Measurements from ENCODE around the gene PAX5.

DNA sequence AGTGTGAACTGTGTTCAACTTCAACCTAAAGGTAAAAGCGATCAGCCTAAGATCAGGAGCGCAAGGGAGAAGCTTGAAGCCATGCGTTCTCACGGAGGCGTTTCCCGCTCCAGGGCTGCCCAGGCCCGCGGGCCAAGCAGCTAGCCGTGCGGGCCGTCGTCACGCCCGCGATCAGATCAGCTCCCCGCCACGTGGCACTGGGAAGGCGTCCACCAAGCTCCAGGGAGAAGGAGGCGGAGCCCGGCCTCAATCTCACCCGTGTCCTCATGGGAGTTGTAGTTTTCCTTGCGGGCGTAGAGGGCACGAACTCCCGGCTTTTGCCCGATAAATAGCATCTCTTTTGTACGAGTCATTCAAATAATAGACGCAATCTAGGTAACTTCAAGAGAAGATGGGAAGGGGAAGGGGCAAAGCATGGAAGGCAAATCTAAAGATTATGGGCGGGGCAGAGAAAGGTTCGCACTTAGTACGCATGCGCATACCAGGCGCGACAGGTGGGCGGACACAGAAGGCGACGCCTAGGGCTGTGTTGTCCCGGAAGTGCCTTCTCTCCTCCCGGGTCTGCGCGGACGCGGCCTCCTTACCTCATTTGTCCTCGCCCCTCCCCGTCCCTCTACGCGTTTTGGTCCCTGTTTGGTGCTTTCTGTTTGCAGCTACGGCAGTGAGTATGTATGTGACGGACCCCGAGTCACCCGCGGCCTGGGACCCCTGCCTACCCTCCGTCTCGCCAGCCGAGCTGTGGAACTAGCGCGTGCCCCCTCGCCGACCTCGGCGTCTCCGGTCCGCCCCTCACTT, 45.5 kb upstream of the PAX5 start:
- TF ChIP-seq, protein P1, sequence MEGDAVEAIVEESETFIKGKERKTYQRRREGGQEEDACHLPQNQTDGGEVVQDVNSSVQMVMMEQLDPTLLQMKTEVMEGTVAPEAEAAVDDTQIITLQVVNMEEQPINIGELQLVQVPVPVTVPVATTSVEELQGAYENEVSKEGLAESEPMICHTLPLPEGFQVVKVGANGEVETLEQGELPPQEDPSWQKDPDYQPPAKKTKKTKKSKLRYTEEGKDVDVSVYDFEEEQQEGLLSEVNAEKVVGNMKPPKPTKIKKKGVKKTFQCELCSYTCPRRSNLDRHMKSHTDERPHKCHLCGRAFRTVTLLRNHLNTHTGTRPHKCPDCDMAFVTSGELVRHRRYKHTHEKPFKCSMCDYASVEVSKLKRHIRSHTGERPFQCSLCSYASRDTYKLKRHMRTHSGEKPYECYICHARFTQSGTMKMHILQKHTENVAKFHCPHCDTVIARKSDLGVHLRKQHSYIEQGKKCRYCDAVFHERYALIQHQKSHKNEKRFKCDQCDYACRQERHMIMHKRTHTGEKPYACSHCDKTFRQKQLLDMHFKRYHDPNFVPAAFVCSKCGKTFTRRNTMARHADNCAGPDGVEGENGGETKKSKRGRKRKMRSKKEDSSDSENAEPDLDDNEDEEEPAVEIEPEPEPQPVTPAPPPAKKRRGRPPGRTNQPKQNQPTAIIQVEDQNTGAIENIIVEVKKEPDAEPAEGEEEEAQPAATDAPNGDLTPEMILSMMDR (IDR thresholded peaks at IDR 0.05), result peak in 1 of 6 experiments; percentile 6
- TF ChIP-seq POLR2A (IDR thresholded peaks at IDR 0.05), result peak in 2 of 4 donors; percentile 77 to 80

Data from esophagus squamous epithelium (tissue), 4 donors.